Aorta (tissue), 5 donors: ENCODE data around the gene IGLON5. TPM values are rescaled to one million over a fixed set of nuclear protein-coding genes. Genes with fewer than 3 reads are reported as not detected.

Experiments
- ATAC-seq: fragments of 200-7000 bp; cut with Tn5 transposase; one replicate; pipeline ENCODE4 v1.9.1; 2022; ENCODE audit warnings: moderate library complexity; ENCODE audit not compliant: low FRiP score
- DNase-seq, 2 donors: peaks; one replicate each; pipeline ENCODE4 v3.0.0-alpha.2; 2020
- H3K27ac ChIP-seq, 2 donors: one replicate each; pipeline ENCODE4 v1.5.1; 2013; ENCODE audit warnings: low read length in 2 of 2, mild to moderate bottlenecking in 2 of 2, moderate library complexity in 2 of 2, control low read depth in 1 of 2, inconsistent platforms in 1 of 2, low read depth in 1 of 2
- H3K27me3 ChIP-seq, 2 donors: one replicate each; pipeline ENCODE4 v1.6.1; 2013; ENCODE audit warnings: control low read depth in 1 of 2, low read length in 1 of 2, mild to moderate bottlenecking in 1 of 2, moderate library complexity in 1 of 2; ENCODE audit not compliant: insufficient read depth in 2 of 2, control insufficient read depth in 1 of 2
- H3K36me3 ChIP-seq, 2 donors: one replicate each; pipeline ENCODE4 v1.6.1; 2013; ENCODE audit warnings: control low read depth in 1 of 2, low read length in 1 of 2, mild to moderate bottlenecking in 1 of 2; ENCODE audit not compliant: insufficient read depth in 2 of 2, control insufficient read depth in 1 of 2
- H3K4me1 ChIP-seq, 2 donors: one replicate each; pipeline ENCODE4 v1.6.1; 2013; ENCODE audit warnings: low read length in 2 of 2, control low read depth in 1 of 2, mild to moderate bottlenecking in 1 of 2, moderate library complexity in 1 of 2; ENCODE audit not compliant: insufficient read depth in 2 of 2, control insufficient read depth in 1 of 2
- H3K4me3 ChIP-seq, 2 donors: one replicate each; pipeline ENCODE4 v1.5.1; 2013; ENCODE audit warnings: low read length in 2 of 2, control low read depth in 1 of 2, mild to moderate bottlenecking in 1 of 2
- H3K9me3 ChIP-seq: one replicate; pipeline ENCODE4 v1.6.1; 2013; ENCODE audit warnings: mild to moderate bottlenecking, low read length; ENCODE audit not compliant: control insufficient read depth
- WGBS, 2 donors: extraction: QIAGEN DNeasy Blood & Tissue Kit; methylation state at CpG; one replicate each; pipeline ENCODE4 v1.1.7; 2013; 5-methylcytosine and 5-hydroxymethylcytosine counted together
- intact Hi-C, 2 donors: fragments of 100-400 bp; cut with DNase I; formaldehyde crosslinking; loops; one replicate each; pipeline versions ENCODE4 v1.14.2 to v1.15.0; 2022
- polyA plus RNA-seq, 2 donors: library from polyadenylated mRNA; stranded (reverse); fragments of 200-250 nt; gene quantifications; one replicate each; pipeline ENCODE4 v1.2.3, GENCODE V29; 2013
- total RNA-seq, 2 donors: library from RNA; stranded (reverse); fragmentation: NEBNext Ultra II Directional; extraction: Animal tissue kit (Norgen Biotek cat#: 25700); gene quantifications; one replicate each; pipeline ENCODE4 v1.2.1, GENCODE V29; 2021
- donor health status: healthy with polysubstance abuse.
- donor health status: Bipolar disorder and iron deficiency.
- donor health status: DM: no; HTN: no; CAD: no.
- donor health status: DM: no; HTN: no; CAD: no.
- donor health status: DM: yes; HTN: yes; CAD: no.

Gene IGLON5
- total and polyA plus RNA-seq, 4 donors: 0.13 to 0.26 (median 0.24) TPM; not detected in 1

- no peaks in the 10 kb centered on the region for H3K36me3 ChIP-seq
- DNase-seq (peak; percentile 100), ATAC-seq (peak; percentile 97)
- no peaks in the 10 kb centered on the region for H3K27me3 ChIP-seq
- H3K4me3 ChIP-seq: peak overlapping the region; percentile 1 to 16
- intact Hi-C loops: loop anchor here (1.0 to 10.0 kb wide), 6 partner anchors 27 to 345 kb away; partner anchors contain the start of genes C19orf84 (in 2 of the 2) and ZNF175 (in 1 of the 2)
- no peaks in the 10 kb centered on the region for H3K9me3 ChIP-seq
- WGBS, 2 donors: 1 to 2% methylated on average over 105 to 107 of the region's 107 CpGs
- H3K27ac ChIP-seq: peak overlapping the region in 1 of 2 donors; percentile 62
- no peaks in the 10 kb centered on the region for H3K4me1 ChIP-seq
Measured at GRCh38 chr19:51339687-51340656, 28.5 kb downstream of the IGLON5 start.

GRCh38 chr19:51341066-51341465, 29.6 kb downstream of the IGLON5 start:
- Histone ChIP-seq H3K36me3 (no peaks in the 10 kb centered on the region), H3K4me3 (no peak overlapping the region), H3K27me3 (no peaks in the 10 kb centered on the region), H3K4me1 (no peaks in the 10 kb centered on the region), H3K9me3 (no peaks in the 10 kb centered on the region), H3K27ac (no peak overlapping the region)
- intact Hi-C loops: no loop called here
- no peak for DNase-seq
- no peak for ATAC-seq
- WGBS, 2 donors: 91 to 93% methylated on average over 18 of the region's 18 CpGs

- Histone ChIP-seq H3K36me3 (peaks cover 0 to 3% of the 10 kb centered on the region in 2 donors), H3K9me3 (no peaks in the 10 kb centered on the region), H3K4me3 (no peak within 1 kb of the TSS), H3K27me3 (no peaks in the 10 kb centered on the region), H3K4me1 (no peaks in the 10 kb centered on the region), H3K27ac (peak within 1 kb of the TSS in 1 of 2 donors; percentile 9)
- DNase-seq: no peak
- no peak for ATAC-seq
- 47 to 54% methylated on average over 3 of the region's 3 CpGs for WGBS, 2 donors
- intact Hi-C loops: loop anchor here in 1 of 2 donors (2.0 kb wide), 1 partner anchor 21 kb away; no protein-coding TSS in a partner anchor
Measured at GRCh38 chr19:51341976-51342580, 30.6 kb downstream of the IGLON5 start, which contains the start of gene VSIG10L. Gene VSIG10L (minus strand): TSS chr19:51342139. CDS start chr19:51342124, 15 bp downstream.

DNA sequence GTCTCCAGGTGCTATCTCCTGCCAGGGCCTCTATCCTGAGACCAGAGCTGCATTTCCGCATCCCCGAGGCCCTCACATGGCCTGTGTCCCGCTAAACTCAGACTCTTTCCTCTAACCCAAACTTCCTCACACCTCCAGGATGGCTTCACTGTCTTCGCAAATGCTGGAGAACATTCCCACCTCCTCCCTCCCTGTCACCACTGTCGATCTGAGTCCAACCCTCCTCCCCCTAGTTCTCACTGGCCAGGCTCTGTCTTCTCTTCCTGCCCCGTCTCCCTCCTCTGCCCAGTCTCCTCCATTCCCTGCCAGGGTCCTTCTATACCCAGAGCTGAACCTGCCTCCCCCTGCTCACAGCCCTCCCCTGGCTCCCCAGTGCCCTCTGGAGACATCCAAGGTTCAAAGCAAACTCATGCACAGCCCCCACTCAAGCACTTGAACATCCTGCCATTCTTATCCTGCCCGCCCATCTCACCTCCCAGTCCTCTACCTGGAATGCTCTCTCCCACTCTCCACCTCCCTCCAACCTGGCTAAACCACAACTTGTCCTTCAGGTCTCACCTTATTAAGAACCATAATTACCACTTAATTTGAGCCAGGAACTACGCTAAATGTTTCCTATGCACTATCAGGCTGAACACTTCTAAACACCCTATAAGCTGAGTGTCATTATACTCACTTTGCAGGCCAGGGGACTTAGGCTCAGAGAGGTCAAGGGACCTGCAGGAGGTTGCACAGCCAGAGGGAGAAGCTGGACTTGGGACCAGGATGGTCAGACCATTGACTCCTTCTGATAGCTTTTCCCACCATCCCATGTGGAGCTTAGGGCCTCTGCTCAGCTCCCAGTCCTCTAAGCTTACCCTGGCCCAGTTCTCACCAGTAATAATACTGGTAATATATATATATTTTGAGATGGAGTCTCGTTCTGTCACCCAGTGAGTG, 31.5 kb downstream of the IGLON5 start:
- Histone ChIP-seq H3K27ac (no peak overlapping the region), H3K4me1 (no peaks in the 10 kb centered on the region), H3K4me3 (no peak overlapping the region), H3K27me3 (no peaks in the 10 kb centered on the region), H3K9me3 (no peaks in the 10 kb centered on the region), H3K36me3 (peaks cover 0 to 3% of the 10 kb centered on the region in 2 donors)
- no peak for ATAC-seq
- WGBS, 2 donors: 51 to 52% methylated on average over 9 of the region's 9 CpGs
- intact Hi-C loops: loop anchor here in 1 of 2 donors (2.0 kb wide), 1 partner anchor 20 kb away; no protein-coding TSS in a partner anchor
- no peak for DNase-seq

GRCh38 chr19:51345076-51345620, 33.7 kb downstream of the IGLON5 start:
- H3K27ac ChIP-seq: no peak overlapping the region
- H3K4me3 ChIP-seq: no peak overlapping the region
- DNase-seq (no peak), ATAC-seq (no peak)
- H3K9me3 ChIP-seq: no peaks in the 10 kb centered on the region
- intact Hi-C loops: no loop called here
- peaks cover 0 to 3% of the 10 kb centered on the region in 2 donors for H3K36me3 ChIP-seq
- WGBS, 2 donors: 96 to 97% methylated on average over 9 of the region's 9 CpGs
- H3K4me1 ChIP-seq: no peaks in the 10 kb centered on the region
- H3K27me3 ChIP-seq: no peaks in the 10 kb centered on the region

GRCh38 chr19:51346742-51347141, 35.3 kb downstream of the IGLON5 start:
- DNase-seq: no peak
- intact Hi-C loops: no loop called here
- no peaks in the 10 kb centered on the region for H3K4me1 ChIP-seq

DNA sequence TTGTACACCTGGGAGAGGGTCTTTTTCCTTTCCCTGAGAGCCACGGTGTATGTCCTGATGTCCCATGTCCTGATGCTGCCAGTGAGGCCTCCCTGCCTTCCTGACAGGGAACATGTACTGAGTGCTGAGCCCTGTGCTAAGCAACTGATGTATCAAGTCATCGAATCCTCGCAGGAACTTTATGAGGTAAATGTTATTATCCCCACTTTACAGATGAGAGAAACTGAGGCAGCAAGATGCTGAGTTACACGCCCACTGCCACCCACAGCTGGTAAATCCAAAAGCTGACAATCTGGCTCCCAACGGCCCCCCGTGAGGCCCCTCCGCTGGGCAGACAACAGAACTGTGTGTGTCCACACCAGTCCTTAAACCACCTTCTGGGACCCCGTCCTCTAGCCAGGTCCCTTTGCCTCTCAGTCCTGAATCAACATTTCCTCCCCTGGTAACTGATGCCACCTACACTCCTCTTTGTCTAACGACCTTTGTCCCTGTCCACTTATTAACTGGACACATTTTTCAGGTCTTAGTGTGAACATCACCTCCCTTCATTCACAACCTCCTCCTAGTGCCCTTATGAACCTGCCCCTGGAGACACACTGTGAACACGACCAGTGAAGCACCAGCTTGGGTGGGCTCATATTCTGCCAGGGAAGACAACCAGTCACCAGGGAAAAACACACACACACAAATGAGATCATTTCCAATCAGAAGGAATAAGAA, 35.9 kb downstream of the IGLON5 start:
- no peaks in the 10 kb centered on the region for H3K27me3 ChIP-seq
- intact Hi-C loops: no loop called here
- DNase-seq (no peak), ATAC-seq (no peak)
- WGBS, 2 donors: 84 to 87% methylated on average over 10 of the region's 10 CpGs
- no peak overlapping the region for H3K4me3 ChIP-seq
- no peaks in the 10 kb centered on the region for H3K4me1 ChIP-seq
- no peaks in the 10 kb centered on the region for H3K9me3 ChIP-seq
- peaks cover 0 to 3% of the 10 kb centered on the region in 2 donors for H3K36me3 ChIP-seq
- H3K27ac ChIP-seq: no peak overlapping the region

More at GRCh38 chr19:51346742-51347141, 35.3 kb downstream of the IGLON5 start:
- peaks cover 0 to 3% of the 10 kb centered on the region in 2 donors for H3K36me3 ChIP-seq
- no peak overlapping the region for H3K27ac ChIP-seq
- 87 to 90% methylated on average over 16 to 17 of the region's 17 CpGs for WGBS, 2 donors
- no peak overlapping the region for H3K4me3 ChIP-seq
- no peaks in the 10 kb centered on the region for H3K9me3 ChIP-seq
- no peaks in the 10 kb centered on the region for H3K27me3 ChIP-seq
- no peak for ATAC-seq
